Measurements from ENCODE around the gene CREB3L2.
"Not testable (repeated sequence)": the region's sequence is repeated elsewhere in the genome, so short reads cannot be mapped to it uniquely, and the experiment has no call there.

The CREB3L2 gene

DNA sequence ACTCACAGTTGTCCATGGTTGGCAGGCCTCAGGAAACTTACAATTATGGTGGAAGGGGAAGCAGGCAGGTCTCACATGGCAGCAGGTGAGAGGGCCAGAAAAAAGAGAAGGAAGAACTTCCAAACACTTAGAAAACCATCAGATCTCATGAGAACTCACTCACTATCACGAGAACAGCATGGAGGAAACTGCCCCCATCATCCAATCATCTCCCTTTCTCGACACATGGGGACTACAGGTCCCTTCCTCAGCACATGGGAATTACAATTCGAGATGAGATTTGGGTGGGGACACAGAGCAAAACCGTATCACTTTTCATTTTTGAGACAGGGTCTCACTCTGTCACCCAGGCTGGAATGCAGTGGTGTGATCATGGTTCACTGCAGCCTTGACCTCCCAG lies 12.3 kb upstream of the CREB3L2 start:
- DNase-seq (ENCODE audit: low read depth), result not testable (repeated sequence)

DNA sequence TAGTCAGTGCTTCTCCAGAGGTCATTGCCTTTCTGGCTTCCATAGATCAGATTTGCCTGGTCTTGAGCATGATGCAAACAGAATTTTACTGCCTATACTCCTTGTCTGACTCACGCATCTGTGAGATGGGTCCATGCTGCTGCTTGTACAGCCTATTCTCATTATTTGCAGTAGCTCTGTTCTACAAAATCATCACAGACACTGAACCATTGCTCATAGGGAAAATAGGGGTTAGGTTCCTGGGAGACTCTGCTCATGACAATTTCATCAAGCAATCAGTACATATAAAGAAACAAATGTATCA lies 7.4 kb upstream of the CREB3L2 start:
- no peak for DNase-seq (ENCODE audit: low read depth)

DNA sequence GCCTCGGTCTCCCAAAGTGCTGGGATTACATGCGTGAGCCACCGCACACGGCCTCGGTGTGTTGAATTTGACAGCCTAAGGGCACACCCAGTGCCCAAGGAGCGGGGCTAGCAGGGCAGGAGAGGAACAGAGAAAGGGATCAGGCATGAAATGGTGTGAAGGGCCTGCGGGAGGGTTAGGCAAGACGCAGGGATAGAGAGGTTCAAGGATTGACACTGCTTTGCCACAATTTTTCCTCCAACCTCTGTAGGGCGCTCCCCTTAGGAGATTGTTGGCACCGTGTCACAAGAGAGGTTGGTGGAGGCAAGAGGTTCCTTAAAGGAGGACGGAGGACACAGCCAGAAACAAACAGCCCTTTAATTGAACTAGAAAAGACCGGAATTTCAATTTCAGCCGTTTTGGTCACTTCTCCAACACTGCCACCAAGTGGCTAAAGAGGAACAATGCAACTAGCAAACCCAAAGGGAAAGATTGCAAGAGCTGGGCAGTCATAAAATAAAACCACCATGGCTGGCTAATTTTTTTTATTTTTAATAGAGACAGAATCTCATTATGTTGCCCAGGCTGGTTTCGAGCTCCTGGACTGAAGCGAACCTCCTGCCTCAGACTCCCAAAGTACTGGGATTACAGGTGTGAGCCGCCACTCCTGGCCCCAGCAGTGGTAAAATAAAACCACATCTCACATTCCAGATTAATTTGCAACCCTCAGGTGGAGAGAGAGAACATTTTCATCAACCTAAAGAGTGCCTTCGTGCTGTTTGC lies 6.9 kb upstream of the CREB3L2 start:
- peak; percentile 64 for DNase-seq (ENCODE audit: low read depth)

GRCh38 chr7:138008019-138008587 lies 6.2 kb upstream of the CREB3L2 start:
- no peak for DNase-seq (ENCODE audit: low read depth)

- no peak for DNase-seq (ENCODE audit: low read depth)
Observed at GRCh38 chr7:138006106-138006505, 4.2 kb upstream of the CREB3L2 start.

- no peak for DNase-seq (ENCODE audit: low read depth)
Observed at GRCh38 chr7:138004936-138005335, 3.0 kb upstream of the CREB3L2 start.

- no peak for DNase-seq (ENCODE audit: low read depth)
Observed at GRCh38 chr7:138004046-138004445, 2.2 kb upstream of the CREB3L2 start.

DNA sequence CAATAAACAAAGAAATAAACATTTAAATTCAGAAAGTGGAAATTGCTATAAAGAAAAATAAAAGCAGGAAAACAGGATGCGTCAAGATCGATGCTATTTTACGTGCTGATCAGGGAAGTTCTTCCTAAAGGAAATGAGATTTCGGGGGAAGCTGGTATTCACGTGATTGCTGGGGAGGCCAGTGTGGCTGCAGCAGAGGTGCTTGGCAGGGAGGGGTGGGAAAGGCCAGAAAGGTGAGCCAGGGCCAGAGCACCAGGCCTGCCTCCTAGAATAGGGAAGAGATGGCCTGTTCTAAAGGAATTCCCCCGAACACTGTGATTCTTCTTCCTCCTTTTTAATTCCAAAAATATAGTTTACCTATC lies 923 bp upstream of the CREB3L2 start:
- DNase-seq (ENCODE audit: low read depth), result no peak

- DNase-seq (ENCODE audit: low read depth), result peak; percentile 100
Observed at GRCh38 chr7:138002096-138002827, 376 bp upstream of the CREB3L2 start.

DNA sequence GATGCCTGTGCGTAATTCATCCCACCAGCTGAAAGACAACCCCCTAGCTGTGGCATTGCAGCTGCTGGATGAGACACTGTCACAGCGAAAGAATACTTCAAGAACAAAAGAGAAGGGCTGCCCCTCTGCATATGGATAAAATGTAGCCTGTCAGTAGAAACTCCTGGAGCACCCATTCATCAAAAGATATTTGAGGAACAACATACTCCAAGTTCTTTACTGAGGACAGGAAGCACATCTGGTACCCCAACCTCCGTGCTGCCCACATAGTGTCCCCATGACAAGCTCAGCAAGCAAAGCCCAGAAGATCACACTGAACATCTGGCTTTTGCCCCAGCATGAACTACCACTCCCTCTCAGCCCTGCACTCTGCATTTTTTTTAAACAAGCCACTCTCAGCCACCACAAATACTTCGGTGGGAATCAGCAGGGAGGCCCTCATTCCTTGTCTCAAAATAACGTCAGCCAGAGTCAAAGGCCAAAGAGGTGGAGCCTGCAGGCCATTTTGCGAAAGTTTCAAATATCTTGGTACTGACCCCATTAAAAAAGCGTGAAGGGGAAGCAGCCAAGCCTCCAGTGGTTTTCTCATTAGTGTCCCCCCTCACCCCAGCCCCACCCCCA lies 1.7 kb downstream of the CREB3L2 start:
- peak; percentile 87 for DNase-seq (ENCODE audit: low read depth)

GRCh38 chr7:137999496-138000080 lies 2.3 kb downstream of the CREB3L2 start:
- no peak for DNase-seq (ENCODE audit: low read depth)

- no peak for DNase-seq (ENCODE audit: low read depth)
Observed at GRCh38 chr7:137998250-137998649, 3.6 kb downstream of the CREB3L2 start.

DNA sequence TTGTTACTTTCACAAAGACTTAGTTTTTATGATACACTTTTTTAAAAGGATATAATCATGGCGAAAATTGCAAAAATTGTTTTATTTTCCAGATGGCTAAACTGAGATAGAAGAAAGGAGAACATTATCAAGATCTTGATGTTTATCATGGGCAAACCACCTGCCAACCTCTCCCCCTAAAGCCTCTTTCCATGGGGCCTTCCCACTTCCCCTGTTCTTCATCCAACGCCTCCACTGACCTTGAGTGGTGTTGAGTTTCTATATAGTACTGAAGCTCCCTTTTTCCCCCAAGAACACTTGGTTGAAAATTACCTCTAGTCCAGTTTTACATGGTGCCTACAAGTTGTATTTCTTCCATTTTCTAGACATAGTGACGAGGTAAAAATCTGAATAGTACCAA lies 5.0 kb downstream of the CREB3L2 start:
- DNase-seq (ENCODE audit: low read depth), result no peak

GRCh38 chr7:137996386-137996851 lies 5.5 kb downstream of the CREB3L2 start:
- DNase-seq (ENCODE audit: low read depth), result no peak

DNA sequence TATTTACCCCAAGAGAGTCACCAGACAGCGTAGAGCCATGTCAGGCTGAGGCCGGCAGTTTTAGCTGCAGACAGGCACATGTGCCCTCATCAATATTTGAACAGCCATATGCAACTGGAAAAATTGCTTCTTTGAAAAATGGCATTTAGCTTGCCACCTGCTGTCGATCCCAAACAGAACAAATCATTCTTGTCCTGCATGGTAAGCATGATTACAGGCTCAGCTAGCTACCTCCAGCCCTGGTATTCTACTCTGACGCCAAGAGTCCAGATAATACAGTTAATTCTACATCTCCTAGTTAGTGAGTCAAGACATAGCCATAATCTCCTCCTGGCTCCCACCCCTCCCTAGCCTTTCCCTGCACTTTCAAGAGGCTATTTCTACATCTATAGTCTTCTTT lies 7.7 kb downstream of the CREB3L2 start:
- no peak for DNase-seq (ENCODE audit: low read depth)

DNA sequence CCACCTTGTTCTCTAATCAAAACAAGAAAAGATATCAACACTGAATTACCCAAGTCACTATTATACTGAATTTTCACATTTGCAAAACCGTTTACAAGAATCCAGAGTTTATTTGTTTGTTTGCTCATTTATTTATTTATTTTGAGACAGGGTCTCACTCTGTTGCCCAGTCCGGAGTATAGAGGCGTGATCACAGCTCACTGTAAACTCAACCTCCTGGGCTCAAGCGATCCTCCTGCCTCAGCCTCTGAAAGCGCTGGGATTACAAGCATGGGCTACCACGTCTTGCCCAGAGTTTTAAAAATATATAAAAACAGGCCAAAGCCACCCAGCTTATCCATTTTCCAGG lies 8.5 kb downstream of the CREB3L2 start:
- no peak for DNase-seq (ENCODE audit: low read depth)

DNA sequence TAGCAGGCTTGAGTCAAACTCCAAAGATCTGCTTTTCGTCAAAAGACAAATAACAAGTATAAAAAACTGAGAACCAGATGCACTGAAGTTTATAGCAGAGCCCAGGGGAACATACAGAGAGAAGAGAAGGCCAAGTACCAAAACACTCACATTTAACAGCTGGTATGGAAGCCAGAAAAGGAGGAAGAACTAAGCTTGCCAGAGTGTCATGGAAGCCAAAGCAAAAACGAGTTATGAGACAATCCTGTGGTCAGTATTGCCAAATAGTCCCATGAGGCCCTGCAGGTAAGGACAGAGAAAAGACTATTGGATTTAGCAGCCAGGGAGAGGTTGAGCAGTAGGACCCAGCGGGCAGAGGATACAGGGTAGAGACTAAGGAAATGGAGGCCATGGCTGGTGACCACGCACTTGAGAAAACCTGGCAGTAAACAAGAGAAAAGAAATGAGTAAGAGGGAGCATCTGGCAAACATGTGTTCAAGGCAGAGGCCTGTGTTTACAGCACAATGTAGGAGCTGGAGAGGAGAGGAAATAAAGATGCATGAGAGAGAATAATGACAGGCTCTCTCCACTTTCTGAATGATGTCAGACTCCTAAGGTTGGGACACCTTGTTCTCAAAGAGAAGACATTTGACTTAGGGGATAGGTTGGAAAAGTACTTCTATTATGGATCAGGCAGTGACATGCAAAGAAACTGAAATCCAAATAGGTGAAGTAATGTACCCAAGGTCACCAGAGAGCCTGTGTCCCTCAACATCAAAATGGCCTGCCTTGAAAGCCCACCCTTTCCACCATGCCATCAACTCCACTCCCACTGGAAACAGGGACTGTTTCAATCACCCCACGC lies 9.1 kb downstream of the CREB3L2 start:
- DNase-seq (ENCODE audit: low read depth), result peak; percentile 87

DNA sequence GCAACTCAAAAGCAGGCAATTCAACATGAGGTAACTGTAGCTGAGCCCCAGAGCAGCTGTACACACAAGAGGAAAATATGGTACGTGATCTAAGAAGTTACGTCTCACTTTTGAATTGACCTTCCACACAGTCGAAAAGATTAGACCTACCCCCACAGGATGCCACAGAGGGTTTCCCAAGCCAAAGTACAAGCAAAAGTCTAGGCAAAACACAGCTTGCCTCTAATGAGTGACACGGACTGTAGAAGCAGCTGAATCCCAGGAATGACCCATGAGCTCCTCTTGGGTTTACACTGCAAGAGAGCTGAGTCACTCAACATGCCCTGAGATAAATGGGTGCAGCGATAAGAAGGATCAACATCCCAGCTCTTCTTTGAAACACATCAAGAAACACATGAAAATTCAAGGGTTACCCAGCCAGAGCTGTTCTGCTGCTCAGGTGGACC lies 9.8 kb downstream of the CREB3L2 start:
- DNase-seq (ENCODE audit: low read depth), result no peak

DNA sequence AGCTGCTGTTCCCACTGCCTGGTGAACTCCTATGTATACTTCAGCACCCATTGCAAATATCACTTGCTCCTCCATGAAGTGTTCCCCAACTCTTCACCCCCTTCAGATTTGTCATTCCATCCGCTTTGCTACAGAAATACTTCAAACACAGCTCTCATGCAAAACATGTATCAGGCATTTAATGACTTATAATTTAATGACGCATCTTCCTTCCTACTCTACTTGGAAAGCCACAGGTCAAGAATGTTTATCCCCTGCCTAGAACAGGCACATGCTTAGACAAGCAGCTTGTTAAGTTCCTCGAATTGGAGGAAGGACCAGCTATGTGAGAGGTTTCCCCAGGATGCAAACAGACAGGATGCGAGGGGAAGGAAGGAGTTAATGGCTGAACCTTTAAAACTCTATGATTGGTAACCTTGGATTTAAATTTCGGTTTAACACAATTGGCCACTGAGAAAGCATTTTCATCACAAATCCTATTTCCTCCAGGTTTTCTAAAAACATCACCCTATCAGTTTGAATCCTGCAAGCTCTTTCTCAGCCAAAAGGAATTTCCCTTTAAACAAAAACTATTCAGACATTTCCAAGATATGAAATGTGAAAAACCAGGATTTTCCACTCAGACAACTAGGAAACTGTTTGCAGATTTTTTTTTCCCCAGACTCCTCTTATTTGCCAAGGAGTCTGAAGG lies 11.5 kb downstream of the CREB3L2 start:
- DNase-seq (ENCODE audit: low read depth), result no peak

DNA sequence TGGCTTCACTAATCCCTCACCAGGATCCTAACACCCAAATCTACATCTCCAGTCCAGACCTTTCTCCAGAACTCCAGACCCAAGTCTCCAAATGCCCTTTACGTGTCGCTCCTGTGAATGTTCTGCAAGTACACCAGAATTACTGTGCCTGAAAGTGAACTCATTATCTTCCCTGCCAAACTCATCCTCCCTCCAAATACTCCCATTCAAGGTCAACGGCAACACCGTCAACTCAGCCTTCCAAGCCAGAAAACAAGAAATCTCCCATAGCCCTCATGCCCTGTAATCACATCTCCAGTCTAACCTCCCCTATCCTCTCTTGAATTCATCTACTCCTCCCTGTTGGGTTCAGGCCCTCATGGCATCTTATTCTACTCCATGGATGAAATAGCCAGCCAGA lies 12.3 kb downstream of the CREB3L2 start:
- no peak for DNase-seq (ENCODE audit: low read depth)

- DNase-seq (ENCODE audit: low read depth), result no peak
Observed at GRCh38 chr7:137989094-137989493, 12.8 kb downstream of the CREB3L2 start.

All from stromal cell of bone marrow (primary cell).